ENCODE measurements around the gene CNPY3. TPM values are rescaled to one million over a fixed set of nuclear protein-coding genes. Genes with fewer than 3 reads are reported as not detected.

The CNPY3 gene
- total and polyA plus RNA-seq, 2 experiments from 2014 or later: 73.0 to 89.9 TPM

DNA sequence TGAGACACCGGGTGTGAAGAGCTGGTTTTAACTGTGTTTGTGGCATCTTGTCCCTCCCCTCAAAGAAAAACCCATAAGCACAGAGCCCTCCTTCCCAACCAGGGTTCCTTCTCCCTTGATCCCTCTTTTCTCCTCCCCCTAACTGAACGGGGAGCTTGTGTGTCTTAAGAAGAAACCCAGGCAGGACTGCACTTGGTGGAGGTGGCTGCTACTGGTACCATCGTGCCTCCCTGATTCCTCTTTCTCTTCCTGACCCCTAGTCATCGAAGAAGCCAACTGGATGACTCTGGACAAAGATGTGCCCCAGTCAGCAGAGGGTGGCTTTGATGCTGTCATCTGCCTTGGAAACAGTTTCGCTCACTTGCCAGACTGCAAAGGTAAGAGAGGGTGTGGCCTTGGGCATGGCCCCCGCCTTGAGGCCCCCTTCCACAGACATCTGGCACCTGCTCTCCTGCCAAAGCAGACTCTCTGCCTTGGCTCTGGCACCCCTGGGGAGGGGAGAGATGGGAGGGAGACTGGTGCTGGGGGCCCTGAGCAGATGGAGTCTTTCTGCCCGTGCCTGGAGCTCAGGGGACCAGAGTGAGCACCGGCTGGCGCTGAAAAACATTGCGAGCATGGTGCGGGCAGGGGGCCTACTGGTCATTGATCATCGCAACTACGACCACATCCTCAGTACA is 33.4 kb downstream of the CNPY3 start:
- Histone ChIP-seq H3K36me3 (no peaks in the 10 kb centered on the region), H3K27me3 (peaks cover 16% of the 10 kb centered on the region)
- DNase-seq (ENCODE audit: low read depth in 1 of 2, low spot score in 1 of 2): no peak

DNA sequence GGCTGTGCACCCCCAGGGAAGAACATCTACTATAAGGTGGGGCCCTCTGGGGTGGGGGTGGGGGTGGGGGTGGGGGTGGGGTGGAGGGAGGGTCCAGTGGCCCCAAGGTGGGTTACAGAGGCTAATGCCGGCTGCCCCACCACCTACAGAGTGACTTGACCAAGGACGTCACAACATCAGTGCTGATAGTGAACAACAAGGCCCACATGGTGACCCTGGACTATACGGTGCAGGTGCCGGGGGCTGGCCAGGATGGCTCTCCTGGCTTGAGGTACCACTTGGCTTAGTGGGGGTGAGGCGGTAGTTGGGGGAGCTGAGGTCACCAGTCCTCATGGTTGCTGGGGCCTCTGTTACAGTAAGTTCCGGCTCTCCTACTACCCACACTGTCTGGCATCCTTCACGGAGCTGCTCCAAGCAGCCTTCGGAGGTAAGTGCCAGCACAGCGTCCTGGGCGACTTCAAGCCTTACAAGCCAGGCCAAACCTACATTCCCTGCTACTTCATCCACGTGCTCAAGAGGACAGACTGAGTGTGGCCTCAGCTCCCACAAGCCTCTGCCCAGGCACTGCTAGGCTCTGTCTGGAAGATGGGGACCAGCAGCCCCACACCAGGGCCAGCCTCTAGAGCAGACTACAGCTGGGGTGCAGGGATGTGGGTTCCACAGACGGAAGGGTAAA is 34.0 kb downstream of the CNPY3 start:
- Histone ChIP-seq H3K27me3 (peaks cover 16% of the 10 kb centered on the region), H3K27ac (no peak overlapping the region), H3K4me3 (no peak overlapping the region), H3K36me3 (no peaks in the 10 kb centered on the region), H3K9me3 (ENCODE audit: low read depth) (no peaks in the 10 kb centered on the region), H3K4me1 (ENCODE audit: low read depth) (peaks cover 4% of the 10 kb centered on the region)
- DNase-seq (ENCODE audit: low read depth in 1 of 2, low spot score in 1 of 2): no peak
- TF ChIP-seq, protein P1, sequence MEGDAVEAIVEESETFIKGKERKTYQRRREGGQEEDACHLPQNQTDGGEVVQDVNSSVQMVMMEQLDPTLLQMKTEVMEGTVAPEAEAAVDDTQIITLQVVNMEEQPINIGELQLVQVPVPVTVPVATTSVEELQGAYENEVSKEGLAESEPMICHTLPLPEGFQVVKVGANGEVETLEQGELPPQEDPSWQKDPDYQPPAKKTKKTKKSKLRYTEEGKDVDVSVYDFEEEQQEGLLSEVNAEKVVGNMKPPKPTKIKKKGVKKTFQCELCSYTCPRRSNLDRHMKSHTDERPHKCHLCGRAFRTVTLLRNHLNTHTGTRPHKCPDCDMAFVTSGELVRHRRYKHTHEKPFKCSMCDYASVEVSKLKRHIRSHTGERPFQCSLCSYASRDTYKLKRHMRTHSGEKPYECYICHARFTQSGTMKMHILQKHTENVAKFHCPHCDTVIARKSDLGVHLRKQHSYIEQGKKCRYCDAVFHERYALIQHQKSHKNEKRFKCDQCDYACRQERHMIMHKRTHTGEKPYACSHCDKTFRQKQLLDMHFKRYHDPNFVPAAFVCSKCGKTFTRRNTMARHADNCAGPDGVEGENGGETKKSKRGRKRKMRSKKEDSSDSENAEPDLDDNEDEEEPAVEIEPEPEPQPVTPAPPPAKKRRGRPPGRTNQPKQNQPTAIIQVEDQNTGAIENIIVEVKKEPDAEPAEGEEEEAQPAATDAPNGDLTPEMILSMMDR (IDR thresholded peaks at IDR 0.05; ENCODE audit: low read depth, low read length): no peak

More for the DNA sequence above, 33.4 kb downstream of the CNPY3 start:
- Histone ChIP-seq H3K4me1 (ENCODE audit: low read depth) (peaks cover 4% of the 10 kb centered on the region), H3K9me3 (ENCODE audit: low read depth) (no peaks in the 10 kb centered on the region), H3K27ac (no peak overlapping the region), H3K4me3 (no peak overlapping the region)
- TF ChIP-seq, protein P1 (IDR thresholded peaks at IDR 0.05; ENCODE audit: low read depth, low read length): no peak

DNA sequence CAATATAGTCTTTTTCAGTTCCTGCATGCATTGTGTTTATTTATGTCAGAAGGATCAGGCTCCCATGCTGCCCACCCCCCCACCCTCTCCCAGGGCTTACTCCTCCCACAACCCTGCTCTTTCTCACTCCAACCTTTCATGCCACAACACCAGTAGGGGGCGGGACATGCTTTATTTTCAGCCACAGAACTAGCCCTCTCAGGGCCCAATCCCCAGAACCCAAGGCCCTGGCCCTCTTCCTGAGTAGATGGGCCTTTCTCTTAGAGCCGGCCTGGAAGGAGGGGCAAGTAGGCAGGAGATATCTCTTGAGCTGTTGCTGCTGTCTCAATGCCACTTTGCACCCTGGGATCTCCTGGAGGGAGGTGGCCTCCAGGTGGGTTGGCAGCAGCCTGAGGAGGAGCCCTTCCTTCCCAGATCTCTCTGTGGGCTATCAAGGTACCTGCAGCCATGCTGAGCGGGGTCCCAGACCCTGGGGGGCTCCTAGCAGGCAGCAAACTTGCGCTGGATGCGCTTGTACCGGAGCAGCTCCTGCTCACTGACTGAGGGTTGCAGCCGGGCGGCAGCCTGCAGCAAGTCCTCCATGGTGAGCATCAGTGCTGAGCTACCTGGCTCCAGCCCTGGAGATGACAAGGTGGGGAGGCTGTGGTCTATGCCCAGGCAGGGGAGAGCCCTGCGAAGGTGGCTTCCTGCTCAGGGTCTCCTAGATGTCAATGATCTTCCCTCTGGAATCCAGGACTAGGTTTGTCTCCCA is 34.8 kb downstream of the CNPY3 start:
- TF ChIP-seq, protein P1 (IDR thresholded peaks at IDR 0.05; ENCODE audit: low read depth, low read length): peak; percentile 28
- H3K4me3 ChIP-seq: no peak overlapping the region
- H3K27ac ChIP-seq: no peak overlapping the region
- H3K27me3 ChIP-seq: peaks cover 12% of the 10 kb centered on the region
- DNase-seq (ENCODE audit: low read depth in 1 of 2, low spot score in 1 of 2): peak; percentile 67 to 68
- peaks cover 4% of the 10 kb centered on the region for H3K4me1 ChIP-seq (ENCODE audit: low read depth)
- peaks cover 2% of the 10 kb centered on the region for H3K36me3 ChIP-seq
- H3K9me3 ChIP-seq (ENCODE audit: low read depth): no peaks in the 10 kb centered on the region

DNA sequence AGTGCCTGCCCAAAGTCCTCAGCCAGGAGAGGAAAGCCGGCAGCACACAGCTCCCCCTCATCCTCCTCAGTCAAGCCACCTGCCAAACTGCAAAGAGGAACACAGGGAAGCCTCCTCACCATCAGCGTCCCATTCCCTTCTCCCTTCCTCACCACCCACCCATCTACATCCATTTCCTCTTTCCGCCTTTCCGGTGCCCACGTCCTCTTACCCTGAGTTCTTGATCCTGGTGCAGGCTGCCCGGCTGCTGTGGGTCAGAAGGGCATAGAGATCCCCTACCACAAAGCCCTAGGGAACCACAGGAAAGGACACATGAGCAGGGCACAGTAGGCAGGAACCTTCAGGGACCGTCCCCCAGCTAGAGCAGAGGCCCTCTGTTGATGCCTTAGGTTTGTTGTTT is 37.3 kb downstream of the CNPY3 start:
- Histone ChIP-seq H3K27ac (no peak overlapping the region), H3K27me3 (no peaks in the 10 kb centered on the region), H3K4me3 (no peak overlapping the region), H3K36me3 (peaks cover 4% of the 10 kb centered on the region), H3K9me3 (ENCODE audit: low read depth) (no peaks in the 10 kb centered on the region), H3K4me1 (ENCODE audit: low read depth) (peaks cover 4% of the 10 kb centered on the region)
- TF ChIP-seq, protein P1 (IDR thresholded peaks at IDR 0.05; ENCODE audit: low read depth, low read length): no peak
- DNase-seq (ENCODE audit: low read depth in 1 of 2, low spot score in 1 of 2): no peak

DNA sequence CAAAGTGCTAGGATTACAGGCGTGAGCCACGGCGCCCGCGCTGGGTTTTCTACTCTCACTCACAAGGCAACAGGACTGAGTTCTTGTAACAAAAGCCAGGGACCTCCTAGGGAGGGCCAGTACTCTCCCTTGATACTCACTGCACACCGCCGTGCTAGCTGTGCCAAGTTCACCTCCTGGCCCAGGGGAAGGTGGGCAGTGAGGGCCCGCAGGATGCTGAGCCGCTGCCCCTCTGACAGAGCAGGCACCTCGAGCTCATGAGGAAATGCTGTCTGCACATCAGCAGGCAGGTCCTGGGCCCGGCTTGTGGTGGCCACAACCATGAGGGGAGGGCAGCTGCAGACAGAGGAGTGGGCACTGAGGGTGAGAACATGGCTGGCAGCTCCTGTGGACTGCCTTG is 37.9 kb downstream of the CNPY3 start:
- Histone ChIP-seq H3K4me3 (no peak overlapping the region), H3K4me1 (ENCODE audit: low read depth) (peaks cover 4% of the 10 kb centered on the region), H3K36me3 (peaks cover 4% of the 10 kb centered on the region), H3K9me3 (ENCODE audit: low read depth) (no peaks in the 10 kb centered on the region), H3K27ac (no peak overlapping the region), H3K27me3 (no peaks in the 10 kb centered on the region)
- DNase-seq (ENCODE audit: low read depth in 1 of 2, low spot score in 1 of 2): no peak
- TF ChIP-seq, protein P1 (IDR thresholded peaks at IDR 0.05; ENCODE audit: low read depth, low read length): no peak
